HG03060 (cell line): ENCODE measurements around the gene ARHGAP45.
"Not testable (repeated sequence)": the region's sequence is repeated elsewhere in the genome, so short reads cannot be mapped to it uniquely, and the experiment has no call there.

Experiments used
- ATAC-seq: cut with Tn5 transposase; IDR thresholded peaks from one replicate; pipeline ENCODE4 v1.9.1; 2021; ENCODE audit warnings: low read depth, moderate number of reproducible peaks; ENCODE audit not compliant: unreplicated experiment

The ARHGAP45 gene

GRCh38 chr19:1113030-1113985, 46.3 kb downstream of the ARHGAP45 start:
- ATAC-seq = no peak

- ATAC-seq = no peak
These were observed 47.1 kb downstream of the ARHGAP45 start for GRCh38 chr19:1113986-1114483.

- not testable (repeated sequence) for ATAC-seq
These were observed 47.8 kb downstream of the ARHGAP45 start for GRCh38 chr19:1114728-1115127.

DNA sequence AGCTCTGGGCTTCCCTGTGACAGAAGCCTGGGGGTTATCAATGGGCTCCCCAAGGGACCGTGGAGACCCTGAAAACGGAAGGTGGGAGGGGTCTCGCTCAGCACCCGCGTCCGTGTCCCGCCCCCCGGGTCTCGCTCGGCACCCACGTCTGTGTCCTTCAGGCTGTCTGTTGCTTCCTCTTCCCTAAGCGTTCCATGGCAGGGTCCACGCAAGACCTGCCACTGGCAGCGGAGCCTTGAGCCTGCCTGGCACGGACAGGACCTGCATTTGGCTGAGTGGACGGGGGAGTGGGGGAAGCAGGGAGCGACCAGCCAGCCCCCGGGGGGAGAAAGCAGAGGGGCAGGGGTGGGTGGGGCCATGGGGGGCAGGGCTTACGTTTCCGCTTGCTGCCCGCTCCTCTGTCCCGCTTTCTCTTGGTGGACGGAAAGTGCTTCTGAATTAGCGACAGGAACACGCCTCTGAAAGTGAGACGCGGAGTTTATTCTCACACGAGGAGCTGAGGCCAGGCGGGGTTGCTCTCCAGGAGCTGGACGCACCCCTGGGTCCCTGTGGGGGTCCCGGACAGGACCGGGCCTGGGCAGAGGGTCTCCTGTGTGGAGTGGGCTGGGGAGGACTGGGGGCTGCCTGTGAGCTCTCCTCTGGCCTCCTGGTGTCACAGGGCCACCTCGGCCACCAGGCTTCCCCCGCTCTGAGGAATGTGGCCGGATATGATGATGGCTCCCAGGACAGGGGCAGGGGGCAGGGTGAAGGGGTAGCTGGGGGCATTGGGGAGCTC, 48.9 kb downstream of the ARHGAP45 start:
- ATAC-seq = no peak

DNA sequence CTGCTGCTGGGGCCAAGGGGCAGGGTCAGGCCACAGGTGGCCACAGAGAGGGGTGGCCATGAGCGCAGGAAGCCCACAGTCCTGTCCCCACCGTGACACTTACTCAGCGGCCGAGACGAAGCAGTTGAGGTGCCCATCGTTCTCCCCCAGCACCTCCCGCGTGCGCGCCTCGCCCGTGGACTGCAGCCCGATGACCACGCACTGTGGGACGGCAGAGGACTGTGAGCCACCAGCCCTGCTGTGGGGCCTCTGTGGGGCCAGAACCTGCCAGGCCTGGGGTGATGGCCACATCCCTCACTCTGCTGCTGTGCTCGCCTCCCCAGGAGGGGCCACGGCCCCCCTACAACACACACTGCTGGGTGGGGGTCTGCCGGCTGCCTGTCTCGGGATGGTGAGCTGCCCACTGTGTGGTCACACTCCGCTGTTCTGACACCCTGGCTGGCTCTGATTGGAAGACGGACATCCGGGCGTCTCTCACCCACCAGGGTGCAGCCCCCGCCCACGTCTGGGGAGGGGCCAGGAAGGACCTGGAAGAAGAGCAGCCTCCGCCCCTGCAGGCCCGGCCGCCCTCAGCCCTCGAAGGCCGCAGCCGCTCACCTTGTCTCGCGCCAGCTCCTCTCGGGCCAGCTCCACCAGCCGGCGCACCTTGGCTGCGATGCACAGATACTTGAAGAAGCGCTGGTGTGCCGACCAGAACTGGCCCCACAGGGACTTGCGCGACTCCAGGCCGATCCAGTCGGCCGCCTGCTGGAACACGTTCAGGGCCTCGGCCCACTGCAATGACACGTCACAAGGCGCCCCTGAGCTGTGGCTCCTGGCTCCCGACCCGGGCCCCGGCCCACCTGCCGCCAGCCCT, 50.0 kb downstream of the ARHGAP45 start:
- no peak for ATAC-seq

DNA sequence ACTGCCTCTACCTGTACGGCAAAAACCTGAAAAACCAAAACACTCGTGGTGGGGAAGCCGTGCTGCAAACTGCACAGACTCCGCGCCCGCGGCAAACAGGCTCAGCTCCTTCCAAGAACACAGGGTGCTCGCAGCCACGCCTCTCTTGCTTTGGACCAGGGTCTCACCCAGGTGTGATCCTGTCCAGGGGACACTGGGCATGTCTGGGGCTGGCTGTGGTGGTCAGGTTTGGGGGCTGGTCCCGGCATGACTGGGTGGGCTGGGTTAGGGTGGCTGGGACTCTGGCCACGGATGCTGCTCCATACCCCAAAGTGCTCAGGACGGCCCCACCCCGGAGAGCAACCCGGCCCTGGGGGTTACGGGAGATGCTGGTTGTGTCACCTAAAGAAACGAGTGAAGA, 50.7 kb downstream of the ARHGAP45 start:
- ATAC-seq = no peak

- ATAC-seq = no peak
These were observed 52.0 kb downstream of the ARHGAP45 start for GRCh38 chr19:1118999-1119398.

DNA sequence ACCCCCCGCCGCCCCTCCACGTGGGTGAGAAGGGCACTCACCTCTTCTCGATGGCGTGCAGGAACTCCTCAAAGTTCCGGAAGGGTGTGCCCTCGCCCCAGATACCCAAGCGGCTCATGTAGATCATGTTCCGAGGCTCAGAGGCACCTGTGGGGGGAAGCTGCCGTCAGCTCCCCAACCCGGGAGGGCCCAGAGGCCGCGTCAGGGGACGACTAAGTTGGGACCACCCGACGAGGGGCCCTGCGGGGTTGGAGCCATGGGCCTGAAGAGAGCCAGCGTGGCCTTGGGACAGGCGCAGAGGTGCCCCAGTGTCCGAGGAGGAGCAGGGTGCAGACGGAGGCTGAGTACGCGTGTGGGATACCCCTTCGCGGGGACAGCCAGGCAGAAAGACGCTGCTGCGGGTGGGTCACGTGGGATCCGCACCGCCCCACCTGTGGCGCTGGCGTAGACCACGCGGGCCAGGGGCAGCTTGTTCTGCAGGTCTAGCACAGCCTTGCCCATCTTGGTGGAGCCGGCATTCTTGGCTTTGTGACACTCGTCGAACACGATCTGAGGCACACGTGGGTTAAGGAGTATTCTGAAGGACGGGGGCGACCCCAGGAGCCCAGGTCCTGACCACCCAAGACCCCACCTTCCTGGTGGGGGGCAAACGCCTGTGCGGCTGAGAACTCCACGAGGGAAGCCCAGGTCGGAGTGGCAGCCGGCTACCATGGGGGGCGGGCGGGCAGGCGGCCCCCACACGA, 52.7 kb downstream of the ARHGAP45 start:
- ATAC-seq = no peak

- ATAC-seq = no peak
These were observed 54.4 kb downstream of the ARHGAP45 start for GRCh38 chr19:1121395-1121794.

DNA sequence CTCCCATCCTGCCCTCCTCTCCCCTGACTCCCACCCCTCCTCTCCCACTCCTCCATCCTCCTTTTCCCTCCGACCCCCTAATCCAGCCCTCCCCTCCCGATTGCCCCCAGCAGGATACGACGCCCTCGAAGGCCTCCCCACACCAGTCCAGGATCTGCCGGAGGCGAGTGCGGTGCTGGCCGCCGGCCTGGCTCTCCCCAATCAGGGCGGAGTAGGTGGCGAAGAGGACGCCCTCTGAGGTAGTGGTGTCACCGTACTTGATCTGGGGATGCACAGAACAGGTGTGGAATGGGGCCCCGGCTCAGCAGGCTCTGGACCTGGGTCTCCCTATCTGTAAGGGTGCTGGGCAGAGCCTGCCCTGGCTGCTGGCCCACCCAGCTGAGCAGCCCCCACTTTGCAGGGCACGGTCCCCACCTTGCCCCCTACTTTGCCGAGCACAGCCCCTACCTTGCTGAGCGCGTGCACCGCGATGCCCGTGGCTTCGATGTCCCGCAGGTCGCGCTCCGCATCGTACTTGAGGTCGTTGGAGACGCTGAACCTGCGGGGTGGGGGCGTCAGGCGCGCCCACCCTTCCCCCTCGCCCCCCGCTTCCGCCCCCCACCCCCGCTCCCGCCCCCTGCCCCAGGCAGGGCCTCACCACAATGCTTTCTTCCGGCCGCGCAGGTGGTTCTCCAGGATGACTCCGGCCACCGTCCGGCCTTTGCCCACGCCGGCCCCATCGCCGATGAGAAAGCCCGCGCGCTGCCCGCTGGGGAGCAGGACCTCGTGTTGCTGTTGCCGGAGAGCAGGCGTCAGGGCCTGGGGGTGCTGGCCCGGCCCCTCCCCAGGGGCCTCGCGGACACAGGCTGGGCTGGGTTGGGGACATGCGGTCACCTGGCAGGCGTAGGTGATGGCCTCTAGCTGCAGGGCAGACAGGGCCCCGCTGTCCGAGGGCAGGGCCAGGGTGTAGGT, 55.3 kb downstream of the ARHGAP45 start:
- no peak for ATAC-seq

DNA sequence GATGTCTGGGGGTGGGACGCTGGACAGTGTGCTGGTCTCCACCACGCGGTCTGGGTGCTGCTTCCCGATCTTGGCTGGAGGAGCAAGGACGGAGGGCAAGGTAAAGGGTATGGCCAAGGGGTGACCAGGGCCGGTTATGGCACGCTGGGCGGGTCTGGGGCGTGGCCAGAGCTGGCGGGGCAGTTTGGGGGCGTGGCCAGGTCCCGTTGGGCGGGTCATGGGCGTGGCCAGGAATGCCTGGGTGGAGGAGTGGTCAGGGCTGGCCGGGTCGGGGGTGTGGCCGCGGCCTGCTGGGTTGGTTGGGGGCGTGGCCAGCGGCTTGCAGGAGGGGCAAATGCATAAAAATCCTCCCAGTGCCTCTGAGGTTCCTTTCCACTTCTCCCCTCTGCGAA, 56.0 kb downstream of the ARHGAP45 start:
- ATAC-seq = no peak

DNA sequence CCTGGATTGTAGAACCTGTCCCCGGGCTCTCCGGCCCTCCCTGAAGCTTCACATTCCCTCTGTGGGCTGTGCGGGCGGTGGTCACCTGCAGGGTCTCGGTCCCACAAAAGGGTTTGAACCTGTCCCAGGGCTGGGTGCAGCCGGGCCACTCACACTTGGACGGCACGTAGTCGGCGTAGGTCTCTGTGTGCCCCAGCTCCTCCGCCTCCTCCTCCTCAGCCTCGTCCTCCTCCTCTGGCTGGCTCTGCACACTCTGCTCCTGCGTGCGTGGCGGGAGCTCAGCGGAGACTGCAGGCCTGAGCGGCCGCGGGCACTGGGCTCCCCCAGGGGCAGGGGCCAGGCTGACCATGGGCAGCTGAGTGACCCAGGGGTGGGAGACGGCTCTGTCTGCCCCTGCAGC, 56.4 kb downstream of the ARHGAP45 start:
- ATAC-seq = no peak

- ATAC-seq = no peak
These were observed 57.1 kb downstream of the ARHGAP45 start for GRCh38 chr19:1123885-1124677.

GRCh38 chr19:1125601-1126467, 58.9 kb downstream of the ARHGAP45 start:
- ATAC-seq = no peak

DNA sequence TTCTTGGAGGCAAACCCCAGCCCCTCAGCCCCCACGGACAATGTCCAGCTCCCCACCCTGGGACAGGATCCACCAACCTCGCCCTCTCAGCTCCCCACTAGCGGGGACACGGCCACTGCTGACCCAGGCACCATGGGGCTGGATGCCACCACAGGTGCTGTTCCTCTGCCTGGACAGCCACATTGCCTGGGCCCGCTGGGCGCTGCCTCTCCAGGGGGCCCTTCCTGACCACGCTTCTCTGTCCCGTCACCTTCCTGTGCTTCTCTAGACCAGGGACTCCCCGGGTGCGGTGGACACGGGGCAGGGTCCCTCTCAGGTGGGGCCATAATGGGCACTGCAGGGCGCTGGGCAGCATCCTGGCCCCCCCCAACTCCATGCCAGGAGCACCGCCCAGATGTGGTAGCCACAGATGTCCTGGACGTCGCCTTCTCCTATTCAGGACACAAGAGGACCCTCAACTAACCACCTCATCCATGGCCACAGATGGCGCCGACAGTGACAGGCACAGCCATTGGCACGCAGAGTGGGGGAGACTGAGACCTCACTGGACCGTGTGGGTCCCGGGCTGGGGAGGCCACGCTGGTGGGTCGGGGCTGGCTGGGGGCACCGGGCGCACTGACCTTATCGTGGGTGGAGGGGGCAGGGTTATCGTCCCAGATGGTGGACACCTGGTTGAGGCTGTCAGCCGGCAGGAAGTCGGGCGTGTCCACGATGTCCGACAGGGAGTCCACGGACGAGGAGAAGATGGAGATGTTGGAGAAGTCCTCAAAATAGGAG, 60.2 kb downstream of the ARHGAP45 start:
- no peak for ATAC-seq

DNA sequence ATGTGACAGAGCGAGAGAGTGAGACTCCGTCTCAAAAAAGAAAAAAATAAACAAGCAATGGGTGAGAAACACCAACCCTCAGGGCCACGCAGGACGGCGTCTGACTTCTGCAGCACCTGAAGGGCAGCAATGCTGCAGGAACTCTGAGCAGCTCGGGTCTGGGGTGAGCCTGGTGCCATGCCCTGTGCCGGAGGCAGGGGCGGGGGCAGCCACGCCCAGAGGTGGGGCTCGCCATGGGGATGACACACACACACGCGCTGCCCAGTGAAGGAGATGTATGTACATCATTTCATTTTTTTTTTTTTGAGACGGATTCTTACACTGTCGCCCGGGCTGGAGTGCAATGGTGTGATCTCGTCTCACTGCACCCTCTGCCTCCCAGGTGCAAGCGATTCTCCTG, 61.1 kb downstream of the ARHGAP45 start:
- ATAC-seq = no peak
